ENCODE measurements around the gene MYO9B. TPM values are rescaled to one million over a fixed set of nuclear protein-coding genes. Genes with fewer than 3 reads are reported as not detected.

MYO9B gene
- total RNA-seq, 1 donor from 2014 or later: 27.4 TPM

- ATAC-seq: no peak
These were observed 12.1 kb upstream of the MYO9B start for GRCh38 chr19:17063428-17063827.

DNA sequence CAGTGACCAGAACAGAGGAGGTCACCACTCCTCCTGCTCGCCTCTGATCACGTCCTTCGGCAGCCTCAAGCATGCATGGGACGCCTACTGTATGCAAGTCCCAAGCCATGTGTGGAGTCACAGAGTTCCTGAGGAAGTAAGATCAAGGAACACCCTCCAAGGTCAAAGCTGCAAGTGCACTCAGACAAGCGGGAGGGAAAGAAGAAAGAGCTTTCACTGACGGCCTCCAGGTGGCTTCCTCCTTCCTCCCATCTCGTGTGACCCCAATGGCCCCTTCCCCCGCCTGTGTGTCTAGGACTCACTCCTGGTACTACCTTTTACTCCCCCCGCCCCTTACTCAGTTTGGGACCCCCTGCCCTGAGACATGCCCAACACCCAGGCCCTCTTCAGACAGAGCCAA, 6.4 kb upstream of the MYO9B start:
- ATAC-seq: no peak

DNA sequence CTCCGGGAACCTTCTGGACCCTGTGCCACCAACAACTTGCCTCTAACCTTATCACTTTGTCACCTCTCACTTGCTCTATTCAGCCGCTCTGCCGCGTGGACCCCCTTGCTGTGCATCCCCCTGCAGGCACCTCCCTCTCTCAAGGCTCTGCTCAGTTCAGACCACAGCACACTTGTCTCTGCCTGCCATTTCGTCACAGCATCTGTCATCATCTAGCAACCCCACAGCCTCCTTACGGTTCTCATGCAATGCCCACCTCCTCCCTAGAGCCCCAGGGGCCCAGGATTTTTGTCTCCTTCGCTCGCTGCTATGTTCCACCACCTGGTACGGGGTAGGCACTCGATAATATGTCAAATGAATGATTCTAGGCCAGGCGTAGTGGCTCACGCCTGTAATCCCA, 5.2 kb upstream of the MYO9B start:
- no peak for ATAC-seq

GRCh38 chr19:17070912-17071311, 4.7 kb upstream of the MYO9B start:
- no peak for ATAC-seq

DNA sequence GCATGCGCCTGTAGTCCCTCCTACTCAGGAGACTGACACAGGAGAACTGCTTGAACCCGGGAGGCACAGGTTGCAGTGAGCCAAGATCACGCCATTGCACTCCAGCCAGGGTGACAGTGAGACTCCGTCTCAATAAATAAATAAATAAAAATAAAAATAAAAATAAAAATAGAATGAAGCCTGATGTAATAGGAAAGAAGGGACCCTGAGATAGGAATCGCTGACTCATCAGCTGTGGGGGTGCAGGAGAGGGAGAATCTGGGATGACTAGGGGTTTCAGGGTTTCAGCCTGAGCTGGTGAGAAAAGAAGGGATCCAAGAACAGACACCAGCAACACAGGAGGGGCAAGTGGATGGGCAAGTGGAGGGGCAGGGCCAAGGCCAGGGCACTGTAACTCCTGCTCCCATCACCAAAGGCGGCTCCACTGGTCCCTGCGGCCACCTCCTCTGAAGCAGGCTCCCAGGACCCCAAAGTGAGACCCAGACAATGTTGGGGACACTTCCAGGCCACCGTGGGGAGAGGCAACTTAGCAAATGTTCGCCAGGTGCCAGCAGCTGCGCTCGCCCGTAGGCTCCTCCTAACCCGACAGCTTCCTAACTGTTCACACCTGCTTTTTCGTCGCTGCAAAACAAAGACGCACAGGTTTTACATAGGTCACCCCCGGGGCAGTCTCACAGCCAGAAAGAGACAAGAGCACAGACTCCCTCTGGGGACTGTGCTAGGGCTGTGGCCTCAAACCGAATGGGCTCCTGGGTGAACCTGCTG, 1.5 kb upstream of the MYO9B start:
- no peak for ATAC-seq

DNA sequence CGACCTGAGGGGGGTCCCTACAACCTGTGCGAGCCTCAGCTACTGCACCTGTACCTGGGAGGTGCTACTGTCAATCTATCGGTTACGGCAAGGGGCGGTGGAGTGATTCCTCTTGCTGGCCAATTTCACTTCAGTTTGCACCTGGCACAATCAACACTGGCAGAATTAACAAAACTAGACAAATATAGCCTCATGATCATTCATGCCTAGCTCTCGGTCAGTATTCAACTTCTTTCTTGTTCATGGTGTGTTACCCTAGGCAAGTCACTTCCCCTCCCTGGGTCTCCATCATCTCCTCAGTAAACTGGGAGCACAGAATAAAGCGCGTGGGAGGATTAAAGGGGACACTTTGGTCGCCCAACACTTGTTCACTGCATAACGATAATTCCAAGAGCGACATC, 943 bp upstream of the MYO9B start:
- ATAC-seq: no peak

DNA sequence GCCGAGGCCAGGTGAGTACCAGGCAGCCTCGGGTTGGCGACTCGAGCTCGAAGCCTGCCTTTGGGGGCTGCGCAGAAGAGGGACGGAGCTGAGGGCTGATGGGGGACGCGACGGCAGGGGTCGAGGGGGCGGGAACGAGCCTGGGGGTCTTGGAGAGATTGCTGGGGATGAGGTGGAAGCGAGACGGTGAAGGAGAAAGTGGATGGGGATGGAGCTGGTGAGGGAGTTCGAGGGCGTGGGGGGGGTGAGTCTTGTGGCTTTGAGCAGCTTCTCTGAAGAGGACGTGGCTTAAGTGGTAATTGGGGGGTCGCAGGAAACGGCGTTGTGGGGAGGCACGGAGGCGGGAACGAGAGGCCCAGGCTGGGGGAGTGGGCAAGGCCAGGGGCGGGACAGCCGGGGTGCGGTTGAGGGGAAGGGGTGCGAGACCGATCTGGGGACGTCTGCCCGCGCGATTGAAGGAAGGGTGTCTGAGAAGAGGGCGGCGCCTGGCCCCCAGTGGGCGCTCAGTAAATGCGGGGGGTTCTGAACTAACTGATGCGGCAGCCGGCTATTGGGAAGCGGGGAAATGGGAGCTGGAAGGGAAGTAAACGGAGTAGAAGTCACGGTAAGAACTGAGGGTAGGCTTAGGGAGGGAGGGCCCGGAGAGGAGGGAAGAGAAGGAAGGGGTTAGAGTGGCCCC, 426 bp downstream of the MYO9B start:
- ATAC-seq: no peak

- ATAC-seq: no peak
These were observed 990 bp downstream of the MYO9B start for GRCh38 chr19:17076543-17076991.

- ATAC-seq: no peak
These were observed 2.0 kb downstream of the MYO9B start for GRCh38 chr19:17077447-17078028.

DNA sequence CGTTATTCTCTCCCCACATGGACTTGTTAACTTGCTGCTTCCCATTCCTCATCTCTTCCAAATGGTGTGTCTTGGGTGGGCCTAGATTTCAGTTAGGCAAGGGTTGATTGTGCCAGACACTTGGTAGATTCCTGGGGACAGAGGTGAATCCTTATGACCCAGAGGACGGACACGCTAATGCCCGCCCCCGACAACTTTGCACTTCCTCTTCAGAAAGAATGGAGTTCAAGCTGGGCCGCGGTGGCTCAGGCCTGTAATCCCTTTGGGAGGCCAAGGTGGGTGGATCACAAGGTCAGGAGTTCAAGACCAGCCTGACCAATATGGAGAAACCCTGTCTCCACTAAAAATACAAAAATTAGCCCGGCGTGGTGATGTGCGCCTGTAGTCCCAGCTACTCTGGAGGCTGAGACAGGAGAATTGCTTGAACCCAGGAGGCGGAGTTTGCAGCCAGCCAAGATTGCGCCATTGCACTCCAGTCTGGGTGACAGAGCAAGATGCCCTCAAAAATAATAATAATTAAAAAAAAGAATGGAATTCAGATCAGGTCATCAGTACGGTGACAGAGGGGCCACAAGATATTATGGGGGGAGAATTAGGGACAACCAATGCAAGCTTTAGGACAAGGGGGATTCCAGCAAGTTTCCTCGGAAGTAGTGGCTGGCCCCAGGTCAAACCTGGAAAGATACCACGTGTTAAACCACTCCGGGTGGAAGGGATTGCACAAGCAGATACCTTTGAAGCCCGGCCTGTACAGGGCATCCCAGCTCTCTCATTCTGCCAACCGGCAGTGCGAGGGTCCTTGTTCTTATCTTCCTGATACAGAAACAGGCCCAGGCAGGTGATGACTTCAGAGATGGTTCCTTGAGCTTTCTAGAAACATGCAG, 2.7 kb downstream of the MYO9B start:
- ATAC-seq: no peak

- ATAC-seq: no peak
These were observed 3.5 kb downstream of the MYO9B start for GRCh38 chr19:17078920-17079709.

DNA sequence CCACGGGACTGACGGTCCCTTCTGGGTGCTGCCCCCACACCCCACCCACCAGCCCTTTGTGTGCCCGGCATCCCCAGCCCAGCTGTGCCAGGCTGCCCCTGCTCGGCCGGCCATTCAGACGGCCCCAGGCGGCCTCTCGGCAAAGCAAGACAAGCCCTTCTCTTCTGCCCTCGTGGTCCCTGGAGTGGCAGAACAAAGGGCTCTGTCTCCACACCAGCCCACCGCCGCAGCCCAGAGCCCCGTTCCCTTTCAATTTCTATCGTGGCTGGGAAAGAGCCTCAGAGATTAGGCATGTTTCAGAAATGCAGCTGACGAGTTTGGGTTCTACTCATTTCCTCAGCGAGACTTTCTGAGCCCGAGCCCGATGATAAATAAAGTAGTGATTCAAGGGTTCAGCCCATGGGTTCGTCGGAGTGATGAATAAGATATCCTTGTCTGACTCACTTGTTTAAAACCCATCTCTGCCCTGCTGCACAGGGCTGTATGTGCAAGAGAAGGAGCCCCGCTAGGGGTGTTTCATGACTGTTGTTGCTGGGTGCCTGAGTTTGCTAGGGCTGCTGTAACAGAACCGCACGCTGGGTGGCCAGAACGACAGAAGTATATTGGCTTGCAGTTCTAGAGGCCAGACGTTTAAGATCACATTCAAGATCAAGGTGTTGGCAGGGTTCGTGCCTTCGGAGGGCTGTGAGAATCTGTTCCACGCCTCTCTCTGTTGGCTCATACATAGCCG, 4.3 kb downstream of the MYO9B start:
- ATAC-seq: peak; percentile 79

DNA sequence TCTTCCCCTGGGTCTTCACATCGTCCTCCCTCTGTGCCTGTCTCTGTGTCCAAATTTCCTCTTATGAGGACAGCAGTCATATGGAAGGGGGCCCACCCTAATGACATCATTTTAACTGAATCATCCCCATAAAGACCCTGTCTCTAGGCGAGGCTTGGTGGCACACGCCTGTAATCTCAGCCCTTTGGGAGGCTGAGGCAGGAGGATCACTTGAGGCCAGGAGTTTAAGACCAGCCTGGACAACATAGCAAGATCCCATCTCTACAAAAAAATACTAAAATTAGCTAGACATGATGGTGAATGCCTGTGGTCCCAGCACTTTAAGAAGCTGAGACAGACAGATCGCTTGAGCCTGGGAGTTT, 4.8 kb downstream of the MYO9B start:
- ATAC-seq: no peak

DNA sequence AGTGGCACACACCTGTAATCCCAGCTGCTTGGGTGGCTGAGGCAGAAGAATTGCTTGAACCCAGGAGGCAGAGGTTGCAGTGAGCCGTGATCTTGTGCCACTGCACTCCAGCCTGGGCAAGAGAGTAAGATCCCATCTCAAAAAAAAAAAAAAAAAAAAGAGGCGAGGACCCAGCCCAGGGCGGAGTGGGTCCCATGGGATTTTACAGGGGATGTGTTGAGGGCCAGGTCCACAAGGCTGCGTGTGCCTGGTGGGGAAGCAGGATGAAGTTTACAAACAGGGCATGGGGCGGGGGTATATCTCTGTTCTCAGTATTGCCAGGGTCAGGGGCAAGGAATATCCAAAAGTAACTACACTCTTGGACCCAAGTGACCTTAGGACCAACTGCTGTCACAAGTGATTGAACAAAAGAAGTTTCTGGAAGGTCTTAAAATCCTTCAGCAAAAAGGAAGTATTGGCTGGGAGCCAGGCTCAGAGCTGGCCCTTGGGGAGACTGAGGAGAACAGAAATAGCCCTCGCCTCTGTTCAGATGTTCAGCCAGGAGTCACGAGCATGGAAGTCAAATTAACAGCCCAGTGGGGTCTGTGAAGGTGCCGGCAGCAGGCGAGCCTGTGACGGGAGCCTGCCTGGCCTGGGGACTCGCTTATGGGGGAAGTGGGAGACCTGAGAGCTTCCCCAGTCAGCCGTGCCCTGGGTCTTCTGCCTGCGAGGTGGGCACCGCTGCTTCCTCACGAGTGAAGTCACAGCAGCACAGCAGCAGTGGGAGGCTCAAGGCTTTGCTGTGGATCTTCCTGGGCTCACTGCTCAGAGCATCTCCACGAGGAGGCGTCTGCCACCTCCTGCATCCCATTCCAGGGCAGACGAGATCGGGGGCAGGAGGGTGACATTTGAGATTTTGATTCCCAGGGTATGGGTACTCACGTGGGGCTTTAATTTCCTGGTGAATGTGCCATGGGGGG, 6.4 kb downstream of the MYO9B start:
- ATAC-seq: no peak

- no peak for ATAC-seq
These were observed 10.5 kb downstream of the MYO9B start for GRCh38 chr19:17086120-17086519.

DNA sequence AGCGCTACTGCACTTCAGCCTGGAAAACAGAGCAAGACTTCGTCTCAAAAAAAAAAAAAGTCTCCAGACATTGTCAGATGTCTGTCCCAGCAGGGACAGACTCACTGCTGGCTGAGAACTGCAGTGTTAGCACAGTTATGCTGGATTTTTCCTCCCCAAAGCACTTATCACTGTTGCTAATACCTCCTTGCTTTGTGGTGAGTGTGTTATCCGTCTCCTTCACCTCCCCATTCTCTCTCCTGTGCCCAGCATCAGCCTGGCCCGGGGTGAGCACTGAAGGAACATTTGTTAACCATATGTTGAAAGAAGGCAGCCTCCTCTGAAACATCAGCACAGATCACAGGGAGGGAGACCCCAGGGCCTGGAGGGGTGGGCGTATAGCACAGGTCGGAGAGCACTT, 11.3 kb downstream of the MYO9B start:
- ATAC-seq: no peak

GRCh38 chr19:17088552-17088951, 13.0 kb downstream of the MYO9B start:
- ATAC-seq: no peak

DNA sequence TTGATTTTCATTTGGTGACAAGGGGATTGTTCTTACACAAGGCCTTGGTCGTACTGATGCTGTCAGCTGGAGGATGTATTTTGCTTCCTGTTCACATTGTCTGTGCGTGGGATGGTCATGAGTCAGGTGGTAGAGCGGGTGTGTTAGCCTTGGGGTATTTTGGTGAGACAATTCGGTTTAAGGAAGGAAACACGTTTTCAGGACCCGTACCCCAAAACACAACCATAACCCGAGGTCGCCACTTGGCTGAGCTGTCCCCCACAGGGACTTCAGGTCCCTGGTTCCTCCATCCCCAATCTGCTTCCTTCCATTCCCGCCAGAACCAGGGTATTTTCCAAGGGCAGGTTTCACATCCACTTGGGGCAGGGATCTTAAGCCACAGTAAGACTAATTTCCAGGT, 15.0 kb downstream of the MYO9B start:
- ATAC-seq: peak; percentile 55

- peak; percentile 47 for ATAC-seq
These were observed 16.3 kb downstream of the MYO9B start for GRCh38 chr19:17091758-17092333.

DNA sequence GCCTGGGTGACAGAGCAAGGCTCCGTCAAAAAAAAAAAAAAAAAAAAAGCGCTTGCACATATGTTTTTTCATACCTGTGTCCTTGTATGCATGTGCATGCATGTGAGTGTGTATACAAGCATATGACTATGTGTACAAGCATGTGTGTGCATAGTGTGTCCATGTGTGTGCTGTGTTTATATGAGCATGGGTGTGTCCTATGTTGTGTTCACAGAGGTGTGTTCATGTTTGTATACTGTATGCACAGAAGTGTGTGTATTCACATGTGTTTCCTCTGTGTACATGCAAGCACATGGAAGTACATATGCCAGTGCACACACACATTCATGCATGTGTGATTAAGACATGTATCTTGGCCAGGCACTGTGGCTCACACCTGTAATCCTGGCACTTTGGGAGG, 17.1 kb downstream of the MYO9B start:
- ATAC-seq: no peak
